Small intestine (tissue), 7 donors: ENCODE measurements around the gene PARM1. TPM values are rescaled to one million over a fixed set of nuclear protein-coding genes. Genes with fewer than 3 reads are reported as not detected.

Experiments
- DNase-seq, 2 donors: peaks; one replicate each; pipeline versions ENCODE4 v3.0.0 to v3.0.0-alpha.2; 2013
- FAIRE-seq: peaks from 2 replicates; lab custom pipeline; 2012; peaks lifted over from hg19 to GRCh38; lab: Jason Lieb, UNC
- H3K27ac ChIP-seq, 3 donors: one replicate each; pipeline ENCODE4 v1.5.1; 2013; ENCODE audit warnings: low read length in 2 of 3, mild to moderate bottlenecking in 2 of 3, control low read depth in 1 of 3, inconsistent platforms in 1 of 3, low read depth in 1 of 3, moderate library complexity in 1 of 3
- H3K27me3 ChIP-seq, 3 donors: one replicate each; pipeline ENCODE4 v1.6.1; 2013; ENCODE audit warnings: low read length in 3 of 3, inconsistent platforms in 1 of 3; ENCODE audit not compliant: control insufficient read depth in 3 of 3, insufficient read depth in 3 of 3
- H3K36me3 ChIP-seq, 3 donors: one replicate each; pipeline ENCODE4 v1.6.1; 2013; ENCODE audit warnings: low read length in 3 of 3, inconsistent platforms in 1 of 3, low read depth in 1 of 3, mild to moderate bottlenecking in 1 of 3, moderate library complexity in 1 of 3; ENCODE audit not compliant: control insufficient read depth in 3 of 3, insufficient read depth in 2 of 3
- H3K4me1 ChIP-seq, 3 donors: one replicate each; pipeline ENCODE4 v1.6.1; 2013; ENCODE audit warnings: low read length in 2 of 3, inconsistent platforms in 1 of 3, low read depth in 1 of 3, mild to moderate bottlenecking in 1 of 3, moderate library complexity in 1 of 3; ENCODE audit not compliant: control insufficient read depth in 3 of 3, insufficient read depth in 2 of 3
- H3K4me3 ChIP-seq, 3 donors: one replicate each; pipeline ENCODE4 v1.5.1; 2013; ENCODE audit warnings: low read length in 3 of 3, control low read depth in 1 of 3, inconsistent platforms in 1 of 3, low read depth in 1 of 3, mild to moderate bottlenecking in 1 of 3, moderate library complexity in 1 of 3
- H3K9me3 ChIP-seq, 2 donors: one replicate each; pipeline ENCODE4 v1.6.1; 2013; ENCODE audit warnings: low read depth in 1 of 2, low read length in 1 of 2; ENCODE audit not compliant: control insufficient read depth in 2 of 2, insufficient read depth in 1 of 2
- WGBS, 3 donors: extraction: QIAGEN DNeasy Blood & Tissue Kit; methylation state at CpG; one replicate each; pipeline ENCODE4 v1.1.7; 2013; 5-methylcytosine and 5-hydroxymethylcytosine counted together
- polyA plus RNA-seq, 4 donors: library from polyadenylated mRNA; stranded (reverse) in 3 of 4; unstranded in 1 of 4; fragments of 200-250 nt in 3 of 4; fragments of 120-200 nt in 1 of 4; gene quantifications; one replicate each; pipeline versions ENCODE4 v1.2.1 to v1.2.3, GENCODE V29; 2013
- donor health status: healthy with polysubstance abuse.
- donor health status: control.
- donor health status: control.
- donor health status: Bipolar disorder and iron deficiency.
- donor health status: healthy.

Gene PARM1
- polyA plus RNA-seq, 4 donors: under 0.01 to 80.9 (median 7.4) TPM

- H3K27ac ChIP-seq: peak overlapping the region in 1 of 3 donors; percentile 46
- H3K4me1 ChIP-seq: peaks cover 0 to 19% (median 0%) of the 10 kb centered on the region in 3 donors
- WGBS, 3 donors: 38 to 74% (median 67%) methylated on average over 1 of the region's 1 CpG
- H3K36me3 ChIP-seq: peaks cover 0 to 5% (median 0%) of the 10 kb centered on the region in 3 donors
- H3K27me3 ChIP-seq: no peaks in the 10 kb centered on the region
- H3K9me3 ChIP-seq: peaks cover 0 to 6% of the 10 kb centered on the region in 2 donors
- no peak for FAIRE-seq
- H3K4me3 ChIP-seq: no peak overlapping the region
- peak in 1 of 2 donors; percentile 55 for DNase-seq
These were observed 98.9 kb downstream of the PARM1 start for GRCh38 chr4:75031775-75032174.

- Histone ChIP-seq H3K9me3 (no peaks in the 10 kb centered on the region), H3K4me1 (peaks cover 0 to 19% (median 0%) of the 10 kb centered on the region in 3 donors), H3K27me3 (no peaks in the 10 kb centered on the region), H3K27ac (no peak overlapping the region), H3K36me3 (no peaks in the 10 kb centered on the region), H3K4me3 (no peak overlapping the region)
- 62 to 73% (median 67%) methylated on average over 3 of the region's 3 CpGs for WGBS, 3 donors
- FAIRE-seq (no peak), DNase-seq (peak in 1 of 2 donors; percentile 3)
These were observed 101.6 kb downstream of the PARM1 start for GRCh38 chr4:75034523-75034922.

- no peaks in the 10 kb centered on the region for H3K9me3 ChIP-seq
- no peaks in the 10 kb centered on the region for H3K27me3 ChIP-seq
- FAIRE-seq: no peak
- peaks cover 0 to 13% (median 0%) of the 10 kb centered on the region in 3 donors for H3K4me1 ChIP-seq
- H3K4me3 ChIP-seq: no peak overlapping the region
- DNase-seq: no peak
- no peak overlapping the region for H3K27ac ChIP-seq
- H3K36me3 ChIP-seq: no peaks in the 10 kb centered on the region
- 74 to 83% (median 81%) methylated on average over 5 of the region's 5 CpGs for WGBS, 3 donors
These were observed 102.4 kb downstream of the PARM1 start for GRCh38 chr4:75035321-75035720.

- DNase-seq (no peak), FAIRE-seq (no peak)
- Histone ChIP-seq H3K27me3 (no peaks in the 10 kb centered on the region), H3K4me1 (peaks cover 0 to 4% (median 0%) of the 10 kb centered on the region in 3 donors), H3K9me3 (no peaks in the 10 kb centered on the region), H3K36me3 (no peaks in the 10 kb centered on the region), H3K4me3 (no peak overlapping the region), H3K27ac (no peak overlapping the region)
- WGBS, 3 donors: 55 to 69% (median 58%) methylated on average over 3 of the region's 3 CpGs
These were observed 103.3 kb downstream of the PARM1 start for GRCh38 chr4:75036046-75036830.

GRCh38 chr4:75037252-75037651, 104.3 kb downstream of the PARM1 start:
- WGBS, 3 donors: 79 to 90% (median 87%) methylated on average over 1 of the region's 1 CpG
- Histone ChIP-seq H3K4me3 (no peak overlapping the region), H3K27ac (peak overlapping the region in 1 of 3 donors; percentile 10), H3K9me3 (no peaks in the 10 kb centered on the region), H3K36me3 (no peaks in the 10 kb centered on the region), H3K4me1 (peaks cover 0 to under 1% (median 0%) of the 10 kb centered on the region in 3 donors), H3K27me3 (no peaks in the 10 kb centered on the region)
- FAIRE-seq: no peak
- no peak for DNase-seq

- DNase-seq (no peak), FAIRE-seq (no peak)
- H3K27ac ChIP-seq: no peak overlapping the region
- H3K9me3 ChIP-seq: no peaks in the 10 kb centered on the region
- H3K4me1 ChIP-seq: no peaks in the 10 kb centered on the region
- no peaks in the 10 kb centered on the region for H3K27me3 ChIP-seq
- H3K36me3 ChIP-seq: no peaks in the 10 kb centered on the region
- whole genome bisulfite sequencing, 3 donors: 85 to 93% (median 88%) methylated on average over 4 of the region's 4 CpGs
- no peak overlapping the region for H3K4me3 ChIP-seq
These were observed 105.5 kb downstream of the PARM1 start for GRCh38 chr4:75038376-75038775.

- no peaks in the 10 kb centered on the region for H3K36me3 ChIP-seq
- H3K4me1 ChIP-seq: no peaks in the 10 kb centered on the region
- H3K27ac ChIP-seq: no peak overlapping the region
- no peak overlapping the region for H3K4me3 ChIP-seq
- no peaks in the 10 kb centered on the region for H3K9me3 ChIP-seq
- FAIRE-seq (no peak), DNase-seq (no peak)
- no peaks in the 10 kb centered on the region for H3K27me3 ChIP-seq
- 71 to 87% (median 86%) methylated on average over 5 of the region's 5 CpGs for WGBS, 3 donors
These were observed 107.8 kb downstream of the PARM1 start for GRCh38 chr4:75040703-75041102.

GRCh38 chr4:75042601-75043208, 109.8 kb downstream of the PARM1 start:
- Histone ChIP-seq H3K4me3 (no peak overlapping the region), H3K27me3 (no peaks in the 10 kb centered on the region), H3K27ac (no peak overlapping the region), H3K9me3 (no peaks in the 10 kb centered on the region), H3K4me1 (no peaks in the 10 kb centered on the region), H3K36me3 (peaks cover 0 to 4% (median 0%) of the 10 kb centered on the region in 3 donors)
- DNase-seq (no peak), FAIRE-seq (no peak)
- WGBS, 3 donors: 20 to 58% (median 31%) methylated on average over 2 of the region's 2 CpGs
